SIG-M5 (cell line): Measurements from ENCODE around the gene EMILIN1.

Experiments used
- DNase-seq: peaks from one replicate; lab custom pipeline; 2025; lab: John Stamatoyannopoulos, UW

Gene EMILIN1

DNA sequence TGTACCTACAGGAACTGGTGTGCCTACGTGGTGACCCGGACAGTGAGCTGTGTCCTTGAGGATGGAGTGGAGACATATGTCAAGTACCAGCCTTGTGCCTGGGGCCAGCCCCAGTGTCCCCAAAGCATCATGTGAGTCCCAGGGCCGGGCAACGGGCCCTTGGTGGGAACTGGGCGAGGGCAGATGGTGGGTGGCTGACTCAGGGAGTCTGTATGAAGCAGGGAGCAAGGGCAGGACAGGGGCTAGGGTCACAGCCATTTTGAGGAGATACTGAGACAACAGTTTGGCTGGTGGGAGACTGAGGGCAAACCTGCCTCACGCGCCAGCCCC, 1.7 kb downstream of the EMILIN1 start:
- DNase-seq, result no peak

DNA sequence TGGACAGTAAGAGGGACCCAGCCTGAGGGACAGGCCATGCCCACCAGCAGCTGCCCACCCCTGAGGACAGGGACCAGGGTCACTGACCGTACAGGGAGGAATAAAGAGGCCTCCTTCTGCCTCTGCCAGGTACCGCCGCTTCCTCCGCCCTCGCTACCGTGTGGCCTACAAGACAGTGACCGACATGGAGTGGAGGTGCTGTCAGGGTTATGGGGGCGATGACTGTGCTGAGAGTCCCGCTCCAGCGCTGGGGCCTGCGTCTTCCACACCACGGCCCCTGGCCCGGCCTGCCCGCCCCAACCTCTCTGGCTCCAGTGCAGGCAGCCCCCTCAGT, 2.2 kb downstream of the EMILIN1 start:
- DNase-seq, result no peak

GRCh38 chr2:27081984-27082772, 3.8 kb downstream of the EMILIN1 start:
- DNase-seq, result no peak

DNA sequence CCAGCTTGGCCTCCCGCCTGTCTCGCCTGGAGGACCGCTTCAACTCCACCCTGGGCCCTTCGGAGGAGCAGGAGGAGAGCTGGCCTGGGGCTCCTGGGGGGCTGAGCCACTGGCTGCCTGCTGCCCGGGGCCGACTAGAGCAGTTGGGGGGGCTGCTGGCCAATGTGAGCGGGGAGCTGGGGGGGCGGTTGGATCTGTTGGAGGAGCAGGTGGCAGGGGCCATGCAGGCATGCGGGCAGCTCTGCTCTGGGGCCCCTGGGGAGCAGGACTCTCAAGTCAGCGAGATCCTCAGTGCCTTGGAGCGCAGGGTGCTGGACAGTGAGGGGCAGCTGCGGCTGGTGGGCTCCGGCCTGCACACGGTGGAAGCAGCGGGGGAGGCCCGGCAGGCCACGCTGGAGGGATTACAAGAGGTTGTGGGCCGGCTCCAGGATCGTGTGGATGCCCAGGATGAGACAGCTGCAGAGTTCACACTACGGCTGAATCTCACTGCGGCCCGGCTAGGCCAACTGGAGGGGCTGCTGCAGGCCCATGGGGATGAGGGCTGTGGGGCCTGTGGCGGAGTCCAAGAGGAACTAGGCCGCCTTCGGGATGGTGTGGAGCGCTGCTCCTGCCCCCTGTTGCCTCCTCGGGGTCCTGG, 4.5 kb downstream of the EMILIN1 start:
- no peak for DNase-seq

DNA sequence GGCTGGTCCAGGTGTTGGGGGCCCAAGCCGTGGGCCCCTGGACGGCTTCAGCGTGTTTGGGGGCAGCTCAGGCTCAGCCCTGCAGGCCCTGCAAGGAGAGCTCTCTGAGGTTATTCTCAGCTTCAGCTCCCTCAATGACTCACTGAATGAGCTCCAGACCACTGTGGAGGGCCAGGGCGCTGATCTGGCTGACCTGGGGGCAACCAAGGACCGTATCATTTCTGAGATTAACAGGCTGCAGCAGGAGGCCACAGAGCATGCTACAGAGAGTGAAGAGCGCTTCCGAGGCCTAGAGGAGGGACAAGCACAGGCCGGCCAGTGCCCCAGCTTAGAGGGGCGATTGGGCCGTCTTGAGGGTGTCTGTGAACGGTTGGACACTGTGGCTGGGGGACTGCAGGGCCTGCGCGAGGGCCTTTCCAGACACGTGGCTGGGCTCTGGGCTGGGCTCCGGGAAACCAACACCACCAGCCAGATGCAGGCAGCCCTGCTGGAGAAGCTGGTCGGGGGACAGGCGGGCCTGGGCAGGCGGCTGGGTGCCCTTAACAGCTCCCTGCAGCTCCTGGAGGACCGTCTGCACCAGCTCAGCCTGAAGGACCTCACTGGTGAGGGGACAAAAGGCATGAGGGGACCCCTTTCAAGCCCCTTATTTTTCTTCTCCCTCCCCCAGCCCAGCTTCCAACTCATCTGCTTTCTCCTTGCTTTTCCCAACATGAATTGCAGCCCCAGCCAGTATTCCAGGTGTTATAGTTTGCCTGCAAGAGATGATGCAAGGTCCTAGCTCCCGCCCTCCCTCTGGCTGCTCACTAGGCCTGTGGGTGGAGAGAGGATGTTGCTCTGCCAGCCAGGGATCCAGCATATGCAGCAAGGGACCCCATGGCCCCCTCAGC, 5.2 kb downstream of the EMILIN1 start:
- DNase-seq, result no peak

DNA sequence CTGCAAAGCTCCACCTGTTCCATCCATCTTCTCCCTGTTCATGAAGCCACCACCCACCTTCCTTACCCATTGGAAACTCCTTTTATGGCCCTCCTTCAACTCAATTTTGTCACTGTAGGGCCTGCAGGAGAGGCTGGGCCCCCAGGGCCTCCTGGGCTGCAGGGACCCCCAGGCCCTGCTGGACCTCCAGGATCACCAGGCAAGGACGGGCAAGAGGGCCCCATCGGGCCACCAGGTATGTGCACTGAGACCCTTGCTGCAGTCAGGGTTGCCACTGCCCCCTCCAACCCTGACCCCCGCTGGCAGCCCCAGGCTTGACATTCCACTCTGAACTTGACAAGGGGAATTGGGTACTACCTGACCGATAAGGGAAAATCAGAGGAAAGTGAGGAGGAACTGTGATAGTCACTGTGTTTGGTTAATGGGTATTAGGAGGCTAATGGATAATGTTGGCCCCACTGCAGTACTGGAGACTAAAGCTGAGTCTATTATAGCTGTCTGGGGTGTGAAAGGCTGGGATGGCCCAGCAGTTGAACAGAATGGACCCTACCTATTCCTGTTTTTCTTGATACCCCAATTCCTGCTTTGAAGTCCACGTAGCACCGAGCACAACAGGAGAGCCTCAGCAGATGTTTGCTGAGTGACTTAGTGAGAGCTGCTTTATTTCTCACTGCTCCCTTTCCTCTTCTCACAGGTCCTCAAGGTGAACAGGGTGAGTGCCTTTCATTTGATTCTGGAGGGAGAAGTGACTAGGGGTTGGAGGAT, 6.1 kb downstream of the EMILIN1 start:
- DNase-seq, result no peak

GRCh38 chr2:27085062-27085672, 6.8 kb downstream of the EMILIN1 start:
- DNase-seq, result no peak

- no peak for DNase-seq
These were observed 7.3 kb downstream of the EMILIN1 start for GRCh38 chr2:27085673-27086089.

DNA sequence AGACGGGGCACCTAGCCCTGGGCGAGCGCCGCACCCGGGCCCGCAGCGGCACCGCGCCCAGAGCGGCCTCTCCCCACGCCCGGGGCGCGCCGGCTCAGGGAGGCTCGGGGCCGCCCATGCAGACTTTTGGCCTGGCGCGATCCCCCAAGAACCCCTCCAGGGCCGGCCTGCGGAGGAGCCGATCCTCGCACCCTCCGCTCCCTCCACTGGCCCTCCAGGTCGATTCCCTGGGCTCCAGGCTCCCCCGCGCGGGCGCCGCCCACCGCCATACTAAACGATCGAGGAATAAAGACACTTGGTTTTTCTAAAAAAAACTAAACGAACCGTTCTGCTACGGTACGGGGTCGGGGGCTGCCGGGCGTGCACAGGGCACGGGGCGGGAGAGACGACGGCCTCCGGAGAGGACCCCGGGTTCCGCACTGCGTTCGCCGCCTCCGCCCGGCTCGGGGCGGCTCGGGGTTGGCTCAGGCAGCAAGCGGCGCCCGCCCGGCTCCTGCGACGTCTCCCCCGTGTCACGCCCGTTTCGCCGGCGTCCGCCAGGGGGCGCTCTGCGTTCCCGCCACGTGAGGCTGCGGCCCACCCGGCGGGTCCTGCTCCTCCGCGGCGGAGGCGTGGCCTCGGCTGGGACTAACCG, 7.8 kb downstream of the EMILIN1 start:
- DNase-seq, result peak; percentile 55

DNA sequence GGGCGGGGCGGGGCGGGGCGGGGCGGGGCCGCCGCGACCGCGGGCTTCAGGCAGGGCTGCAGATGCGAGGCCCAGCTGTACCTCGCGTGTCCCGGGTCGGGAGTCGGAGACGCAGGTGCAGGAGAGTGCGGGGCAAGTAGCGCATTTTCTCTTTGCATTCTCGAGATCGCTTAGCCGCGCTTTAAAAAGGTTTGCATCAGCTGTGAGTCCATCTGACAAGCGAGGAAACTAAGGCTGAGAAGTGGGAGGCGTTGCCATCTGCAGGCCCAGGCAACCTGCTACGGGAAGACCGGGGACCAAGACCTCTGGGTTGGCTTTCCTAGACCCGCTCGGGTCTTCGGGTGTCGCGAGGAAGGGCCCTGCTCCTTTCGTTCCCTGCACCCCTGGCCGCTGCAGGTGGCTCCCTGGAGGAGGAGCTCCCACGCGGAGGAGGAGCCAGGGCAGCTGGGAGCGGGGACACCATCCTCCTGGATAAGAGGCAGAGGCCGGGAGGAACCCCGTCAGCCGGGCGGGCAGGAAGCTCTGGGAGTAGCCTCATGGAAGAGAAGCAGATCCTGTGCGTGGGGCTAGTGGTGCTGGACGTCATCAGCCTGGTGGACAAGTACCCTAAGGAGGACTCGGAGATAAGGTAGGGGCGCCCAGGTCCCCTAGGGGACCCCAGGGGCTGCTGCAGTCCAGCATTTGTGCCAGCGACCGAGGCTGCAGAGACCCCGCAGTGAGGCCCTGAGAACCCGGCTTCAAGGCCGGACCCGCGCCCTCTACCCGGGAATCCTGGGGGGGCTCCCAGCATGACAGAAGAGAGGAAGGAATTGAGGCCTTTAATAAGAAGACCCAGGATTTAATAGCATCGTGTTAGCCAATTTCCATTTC, 8.5 kb downstream of the EMILIN1 start, which contains the start of gene KHK:
Gene KHK, plus strand, starts transcription at position 49 of the 870 bp plus-strand sequence. Its CDS starts 488 bp downstream, at position 537.
- no peak for DNase-seq

GRCh38 chr2:27087823-27088410, 9.5 kb downstream of the EMILIN1 start:
- no peak for DNase-seq

DNA sequence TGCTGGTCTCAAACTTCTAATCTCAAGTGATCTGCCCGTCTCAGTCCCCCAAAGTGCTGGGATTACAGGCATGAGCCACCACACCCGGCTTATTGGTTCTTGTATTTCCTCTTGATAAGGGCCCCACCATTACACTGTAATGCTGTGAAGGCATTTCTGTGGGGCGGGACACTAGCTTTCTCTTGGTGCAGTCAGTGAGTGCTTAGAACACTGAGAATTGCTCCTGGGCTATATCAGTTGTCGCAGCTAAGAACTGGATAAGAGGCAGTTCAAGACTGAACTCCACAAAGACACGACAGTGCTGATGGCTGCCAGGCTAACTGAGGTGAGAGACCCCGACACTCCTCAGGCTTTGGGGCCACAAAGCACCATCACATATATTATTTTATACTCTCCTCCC, 10.2 kb downstream of the EMILIN1 start:
- no peak for DNase-seq

DNA sequence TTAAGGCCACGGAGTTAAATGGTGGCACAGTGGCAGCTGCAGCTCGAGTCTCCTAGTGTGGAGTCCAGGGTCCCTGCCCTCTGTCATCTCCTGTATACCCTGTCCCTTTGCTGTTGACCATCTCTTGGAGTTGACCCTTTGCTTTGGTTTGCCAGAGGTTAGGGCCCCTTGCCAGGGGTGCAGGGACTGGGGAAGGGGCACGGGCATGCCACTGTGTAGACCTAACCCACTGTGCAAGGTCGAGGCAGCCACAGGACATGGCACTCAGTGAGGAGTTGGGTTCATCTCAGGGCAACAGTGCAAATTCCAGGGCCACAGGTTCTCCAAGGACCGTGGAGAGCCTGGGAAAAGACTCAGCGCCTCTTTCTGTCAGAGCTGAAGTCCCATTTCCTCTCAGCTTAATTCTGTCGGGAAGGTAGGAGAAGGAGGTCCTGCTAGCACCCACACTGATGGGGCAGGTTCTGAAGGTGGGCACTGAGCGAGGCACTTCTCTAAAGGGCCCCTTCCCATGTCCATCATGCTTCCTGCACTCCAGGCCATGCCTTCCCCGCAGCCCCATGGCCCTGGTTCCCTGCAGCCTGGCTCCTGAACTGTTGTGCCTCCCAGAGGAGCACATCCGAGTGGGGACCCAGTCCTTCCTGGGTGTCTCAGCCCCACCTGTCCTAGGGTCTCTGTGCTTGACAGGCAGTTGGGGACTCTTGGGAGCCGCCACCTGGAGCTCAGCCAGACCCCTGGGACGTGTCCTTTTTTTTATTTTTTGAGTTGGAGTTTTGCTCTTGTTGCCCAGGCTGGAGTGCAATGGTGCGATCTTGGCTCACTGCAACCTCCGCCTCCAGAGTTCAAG, 10.9 kb downstream of the EMILIN1 start:
- DNase-seq, result no peak

GRCh38 chr2:27091746-27092695, 13.6 kb downstream of the EMILIN1 start:
- no peak for DNase-seq

- no peak for DNase-seq
These were observed 14.4 kb downstream of the EMILIN1 start for GRCh38 chr2:27092696-27093429.

GRCh38 chr2:27093430-27094352, 15.3 kb downstream of the EMILIN1 start:
- DNase-seq, result no peak
